CD4-positive, alpha-beta T cell (primary cell): Measurements from ENCODE around the gene PTPN5. TPM values are rescaled to one million over a fixed set of nuclear protein-coding genes. Genes with fewer than 3 reads are reported as not detected.

Experiments
- ATAC-seq: fragments of 200-7000 bp; cut with Tn5 transposase; one replicate; pipeline ENCODE4 v1.10.0; 2022; ENCODE audit warnings: mild to moderate bottlenecking; ENCODE audit not compliant: poor library complexity
- CTCF ChIA-PET: fragments of 350-600 bp; sonication (Branson Sonifier 250); formaldehyde crosslinking; loops from one replicate; lab custom pipeline; 2021; ENCODE audit warnings: antibody characterized with exemption, inconsistent platforms; lab: Charles Lee
- POLR2A ChIA-PET: fragments of 350-600 bp; sonication (Branson Sonifier 250); formaldehyde crosslinking; loops from one replicate; lab custom pipeline; 2021; ENCODE audit warnings: antibody characterized with exemption, inconsistent platforms; lab: Charles Lee
- DNase-seq, 14 experiments: peaks; one replicate each; pipeline ENCODE4 v3.0.0-alpha.2; 2013 to 2020; ENCODE audit warnings: mixed read lengths in 2 of 14
- H3K27ac ChIP-seq, 2 donors: one replicate each; pipeline versions ENCODE4 v1.5.1 to v1.7.0; 2013; ENCODE audit warnings: low read length in 2 of 2, low read depth in 1 of 2, mild to moderate bottlenecking in 1 of 2
- H3K27me3 ChIP-seq, 2 experiments: 1 replicate in 1 of 2; 2 replicates in 1 of 2; pipeline versions ENCODE4 v1.6.1 to v1.7.0; 2013; ENCODE audit warnings: low read length in 2 of 2, control low read depth in 1 of 2, mild to moderate bottlenecking in 1 of 2, moderate library complexity in 1 of 2; ENCODE audit not compliant: insufficient read depth in 2 of 2, control insufficient read depth in 1 of 2
- H3K36me3 ChIP-seq: one replicate; pipeline ENCODE4 v1.6.1; 2013; ENCODE audit warnings: low read length, control low read depth; ENCODE audit not compliant: insufficient read depth
- H3K4me1 ChIP-seq: one replicate; pipeline ENCODE4 v1.6.1; 2013; ENCODE audit warnings: low read length, control low read depth; ENCODE audit not compliant: insufficient read depth
- H3K4me3 ChIP-seq: one replicate; pipeline ENCODE4 v1.5.1; 2013; ENCODE audit warnings: mild to moderate bottlenecking, low read length, moderate library complexity
- H3K9me3 ChIP-seq, 2 experiments: 1 replicate in 1 of 2; 2 replicates in 1 of 2; pipeline versions ENCODE4 v1.6.1 to v1.7.0; 2013; ENCODE audit warnings: low read length in 2 of 2, mild to moderate bottlenecking in 2 of 2, control low read depth in 1 of 2, moderate library complexity in 1 of 2; ENCODE audit not compliant: control insufficient read depth in 1 of 2, insufficient read depth in 1 of 2
- H3K27ac Mint-ChIP-seq: one replicate; pipeline ENCODE4 v1.8.0; 2020; ENCODE audit warnings: mixed read lengths
- H3K27me3 Mint-ChIP-seq: one replicate; pipeline ENCODE4 v1.8.0; 2021; ENCODE audit warnings: mixed read lengths
- H3K36me3 Mint-ChIP-seq: one replicate; pipeline ENCODE4 v1.8.0; 2021; ENCODE audit warnings: low read depth, mixed read lengths
- H3K4me1 Mint-ChIP-seq: one replicate; pipeline ENCODE4 v1.8.0; 2021; ENCODE audit warnings: low read depth, mixed read lengths
- H3K4me3 Mint-ChIP-seq: one replicate; pipeline ENCODE4 v1.8.0; 2020; ENCODE audit warnings: mild to moderate bottlenecking, mixed read lengths
- H3K9me3 Mint-ChIP-seq: one replicate; pipeline ENCODE4 v1.8.0; 2020; ENCODE audit warnings: mixed read lengths
- intact Hi-C, 2 experiments: fragments of 100-400 bp; cut with DNase I in 1 of 2; cut with micrococcal nuclease in 1 of 2; formaldehyde crosslinking; loops; one replicate each; pipeline versions ENCODE4 v1.15.1 to v1.9.0; 2023 to 2025; cut with DNase I, micrococcal nuclease
- total RNA-seq, 174 experiments: library from RNA in 2 of 174; stranded (reverse) in 2 of 174; gene quantifications; one replicate each; pipeline ENCODE4 v1.2.3 and lab custom pipeline; 2021 to 2026
- TF ChIP-seq, protein P1 (sequence below): fragments of 200-600 bp; IDR thresholded peaks from one replicate; pipeline ENCODE4 v1.8.0; 2022; ENCODE audit warnings: antibody characterized with exemption, mild to moderate bottlenecking

PTPN5 gene
- total RNA-seq, 2 experiments from 2014 or later, result not detected

DNA sequence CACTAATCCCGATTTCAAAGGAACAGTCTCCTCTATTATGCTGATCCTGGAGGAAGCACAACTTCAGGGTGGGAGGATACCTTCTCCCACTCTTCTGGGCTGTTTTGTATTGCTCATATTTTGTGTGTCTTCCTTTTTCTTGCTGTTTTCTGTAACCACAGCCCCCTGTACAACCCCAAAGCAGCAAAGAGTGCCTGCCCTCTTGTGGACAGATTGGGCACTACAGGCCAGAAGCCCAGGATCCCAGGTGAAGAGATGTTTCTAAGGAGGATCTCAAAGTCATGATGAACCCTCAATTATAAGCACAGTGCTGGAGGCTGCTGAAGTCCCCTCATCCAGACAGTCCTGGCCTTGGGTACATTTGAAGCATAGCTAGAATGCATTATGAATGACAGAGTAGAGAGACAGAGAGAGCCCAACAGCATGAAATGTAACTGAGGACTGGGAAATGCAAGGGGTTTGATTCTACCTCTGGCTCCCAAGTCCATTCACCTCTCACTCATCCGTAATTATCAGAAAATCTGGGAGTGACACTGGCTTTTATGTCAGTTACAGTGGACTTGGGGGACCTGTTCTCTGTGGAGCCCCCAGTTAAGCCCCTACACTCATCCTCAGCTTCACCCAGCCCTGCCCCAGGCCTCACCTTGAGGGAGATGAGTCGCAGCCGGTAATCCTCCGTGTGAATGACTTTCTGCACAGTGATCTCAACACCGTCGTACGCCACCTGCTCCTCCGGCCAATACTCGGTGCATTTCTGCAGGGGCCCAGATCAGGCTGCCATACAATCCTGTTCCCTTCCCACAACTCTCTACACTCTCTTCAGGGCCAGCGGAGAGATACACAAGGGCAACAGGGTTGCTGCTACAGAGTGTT is 59.4 kb downstream of the PTPN5 start:
- ChIA-PET POLR2A (no interaction called here), CTCF (interaction anchor here (2.0 to 2.2 kb wide), 2 partner anchors 10 to 192 kb away, joined by 12 to 13 read pairs; no protein-coding TSS in a partner anchor)
- intact Hi-C loops, result loop anchor here (1.0 to 10.0 kb wide), 5 partner anchors 100 to 617 kb away; partner anchors contain the start of gene SPTY2D1 (in 1 of the 2)
- TF ChIP-seq, protein P1, sequence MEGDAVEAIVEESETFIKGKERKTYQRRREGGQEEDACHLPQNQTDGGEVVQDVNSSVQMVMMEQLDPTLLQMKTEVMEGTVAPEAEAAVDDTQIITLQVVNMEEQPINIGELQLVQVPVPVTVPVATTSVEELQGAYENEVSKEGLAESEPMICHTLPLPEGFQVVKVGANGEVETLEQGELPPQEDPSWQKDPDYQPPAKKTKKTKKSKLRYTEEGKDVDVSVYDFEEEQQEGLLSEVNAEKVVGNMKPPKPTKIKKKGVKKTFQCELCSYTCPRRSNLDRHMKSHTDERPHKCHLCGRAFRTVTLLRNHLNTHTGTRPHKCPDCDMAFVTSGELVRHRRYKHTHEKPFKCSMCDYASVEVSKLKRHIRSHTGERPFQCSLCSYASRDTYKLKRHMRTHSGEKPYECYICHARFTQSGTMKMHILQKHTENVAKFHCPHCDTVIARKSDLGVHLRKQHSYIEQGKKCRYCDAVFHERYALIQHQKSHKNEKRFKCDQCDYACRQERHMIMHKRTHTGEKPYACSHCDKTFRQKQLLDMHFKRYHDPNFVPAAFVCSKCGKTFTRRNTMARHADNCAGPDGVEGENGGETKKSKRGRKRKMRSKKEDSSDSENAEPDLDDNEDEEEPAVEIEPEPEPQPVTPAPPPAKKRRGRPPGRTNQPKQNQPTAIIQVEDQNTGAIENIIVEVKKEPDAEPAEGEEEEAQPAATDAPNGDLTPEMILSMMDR, result peak; percentile 97
- Histone ChIP-seq H3K36me3 (no peaks in the 10 kb centered on the region), H3K27ac (no peak overlapping the region), H3K9me3 (no peaks in the 10 kb centered on the region), H3K4me3 (no peak overlapping the region), H3K27me3 (no peaks in the 10 kb centered on the region), H3K4me1 (peaks cover 17% of the 10 kb centered on the region)
- Mint-ChIP-seq H3K27ac (no peak overlapping the region), H3K27me3 (no peaks in the 10 kb centered on the region), H3K9me3 (no peaks in the 10 kb centered on the region), H3K4me3 (no peak overlapping the region), H3K36me3 (no peaks in the 10 kb centered on the region), H3K4me1 (peaks cover 10% of the 10 kb centered on the region)
- peak; percentile 40 to 82 (median 67) for DNase-seq
- peak; percentile 80 for ATAC-seq

DNA sequence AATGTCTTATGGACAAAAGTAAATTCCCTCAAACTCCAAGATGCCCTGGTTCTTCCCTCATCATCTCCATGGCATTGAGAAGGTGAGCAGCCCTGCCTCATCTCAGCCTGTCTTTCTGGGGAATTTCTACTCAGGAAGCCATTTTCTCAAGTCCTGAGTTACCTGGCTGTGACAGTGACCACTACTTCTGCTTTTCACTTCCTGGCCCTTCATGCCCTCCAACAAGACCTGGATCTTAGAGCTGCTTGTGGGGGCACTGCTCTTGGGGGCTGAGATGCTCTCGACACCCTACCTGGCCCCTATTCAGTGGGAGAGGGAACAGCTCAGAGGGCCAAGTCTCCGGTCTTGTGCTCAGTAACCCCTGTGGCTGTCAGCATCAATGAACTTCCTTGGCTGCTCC is 60.2 kb downstream of the PTPN5 start:
- no peak overlapping the region for H3K4me3 Mint-ChIP-seq
- Histone ChIP-seq H3K36me3 (no peaks in the 10 kb centered on the region), H3K27ac (no peak overlapping the region), H3K27me3 (no peaks in the 10 kb centered on the region), H3K9me3 (no peaks in the 10 kb centered on the region), H3K4me3 (no peak overlapping the region), H3K4me1 (peaks cover 18% of the 10 kb centered on the region)
- CTCF ChIA-PET, result interaction anchor here (2.0 to 2.2 kb wide), 2 partner anchors 9 to 191 kb away, joined by 12 to 13 read pairs; no protein-coding TSS in a partner anchor
- H3K27ac Mint-ChIP-seq, result no peak overlapping the region
- TF ChIP-seq, protein P1, result no peak
- no peaks in the 10 kb centered on the region for H3K27me3 Mint-ChIP-seq
- H3K4me1 Mint-ChIP-seq, result peaks cover 10% of the 10 kb centered on the region
- H3K9me3 Mint-ChIP-seq, result no peaks in the 10 kb centered on the region
- POLR2A ChIA-PET, result no interaction called here
- ATAC-seq (no peak), DNase-seq (no peak)
- H3K36me3 Mint-ChIP-seq, result no peaks in the 10 kb centered on the region
- intact Hi-C loops, result loop anchor here (2.0 to 10.0 kb wide), 4 partner anchors 99 to 617 kb away; partner anchors contain the start of gene SPTY2D1 (in 1 of the 2)

DNA sequence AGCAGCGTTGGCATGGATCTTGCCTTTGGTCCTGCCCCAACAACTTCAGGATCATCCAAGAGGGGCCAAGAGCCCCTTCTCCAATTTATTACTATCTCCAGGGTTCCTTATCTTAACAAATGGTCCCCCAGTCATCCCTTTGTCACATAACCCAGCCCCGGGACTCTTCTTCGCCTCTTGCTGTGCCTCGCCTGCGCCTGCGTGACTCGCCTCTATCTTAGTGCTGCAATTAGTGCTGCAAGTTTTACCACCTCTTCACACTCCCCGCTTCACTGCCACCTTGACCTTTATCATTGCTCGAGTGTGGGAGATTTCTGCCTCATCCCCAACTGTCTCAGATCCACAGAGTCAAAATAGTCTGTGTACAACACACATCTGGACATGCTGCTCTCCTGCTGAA is 61.6 kb downstream of the PTPN5 start:
- Histone ChIP-seq H3K27me3 (no peaks in the 10 kb centered on the region), H3K4me3 (no peak overlapping the region), H3K4me1 (peaks cover 18% of the 10 kb centered on the region), H3K9me3 (no peaks in the 10 kb centered on the region), H3K27ac (no peak overlapping the region), H3K36me3 (no peaks in the 10 kb centered on the region)
- ATAC-seq, result no peak
- intact Hi-C loops, result loop anchor here (2.0 to 10.0 kb wide), 4 partner anchors 98 to 615 kb away; partner anchors contain the start of gene SPTY2D1 (in 1 of the 2)
- Mint-ChIP-seq H3K27ac (no peak overlapping the region), H3K4me3 (no peak overlapping the region), H3K27me3 (no peaks in the 10 kb centered on the region), H3K36me3 (no peaks in the 10 kb centered on the region), H3K4me1 (peaks cover 10% of the 10 kb centered on the region), H3K9me3 (no peaks in the 10 kb centered on the region)
- POLR2A ChIA-PET, result no interaction called here
- no peak for DNase-seq
- TF ChIP-seq, protein P1, result no peak
- CTCF ChIA-PET, result interaction anchor here (1.1 kb wide), 1 partner anchor 190 kb away, joined by 3 read pairs; no protein-coding TSS in a partner anchor
